ENCODE data around the gene CD2. TPM values are rescaled to one million over a fixed set of nuclear protein-coding genes. Genes with fewer than 3 reads are reported as not detected.

The CD2 gene
- total RNA-seq, 4 donors from 2014 or later = 0.42 to 4.3 (median 0.90) TPM

DNA sequence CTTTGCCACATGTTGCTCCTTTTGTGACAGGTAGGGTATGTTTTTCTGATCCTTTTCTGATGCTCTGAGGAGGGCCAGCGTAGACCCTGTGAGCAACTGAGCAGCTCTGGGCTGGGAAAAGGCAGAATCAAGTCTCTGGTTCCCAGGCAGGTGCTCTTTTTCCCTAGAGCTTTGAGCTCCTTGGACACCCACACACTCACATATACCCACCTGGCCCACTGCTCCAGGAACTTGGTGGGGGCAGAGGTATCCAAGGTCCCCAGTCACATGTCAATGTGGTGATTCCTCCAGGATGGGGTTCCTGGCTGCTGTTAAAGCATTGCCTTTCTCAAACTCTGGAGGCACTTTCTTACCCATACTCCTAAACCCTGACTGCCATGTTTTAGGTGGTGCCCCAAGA, 5.4 kb downstream of the CD2 start:
- Histone ChIP-seq H3K9me3 (no peaks in the 10 kb centered on the region), H3K4me1 (peaks cover 0 to 15% (median 6%) of the 10 kb centered on the region in 4 donors), H3K4me3 (no peak overlapping the region), H3K27me3 (no peaks in the 10 kb centered on the region), H3K36me3 (no peaks in the 10 kb centered on the region), H3K27ac (replicated peaks in 1 of 4) (no peak overlapping the region)
- TF ChIP-seq POLR2A (IDR thresholded peaks at IDR 0.05; ENCODE audit: low read depth) (no peak), EP300 (IDR thresholded peaks at IDR 0.05) (no peak), POLR2AphosphoS5 (IDR thresholded peaks at IDR 0.05) (no peak)
- TF ChIP-seq, protein P1, sequence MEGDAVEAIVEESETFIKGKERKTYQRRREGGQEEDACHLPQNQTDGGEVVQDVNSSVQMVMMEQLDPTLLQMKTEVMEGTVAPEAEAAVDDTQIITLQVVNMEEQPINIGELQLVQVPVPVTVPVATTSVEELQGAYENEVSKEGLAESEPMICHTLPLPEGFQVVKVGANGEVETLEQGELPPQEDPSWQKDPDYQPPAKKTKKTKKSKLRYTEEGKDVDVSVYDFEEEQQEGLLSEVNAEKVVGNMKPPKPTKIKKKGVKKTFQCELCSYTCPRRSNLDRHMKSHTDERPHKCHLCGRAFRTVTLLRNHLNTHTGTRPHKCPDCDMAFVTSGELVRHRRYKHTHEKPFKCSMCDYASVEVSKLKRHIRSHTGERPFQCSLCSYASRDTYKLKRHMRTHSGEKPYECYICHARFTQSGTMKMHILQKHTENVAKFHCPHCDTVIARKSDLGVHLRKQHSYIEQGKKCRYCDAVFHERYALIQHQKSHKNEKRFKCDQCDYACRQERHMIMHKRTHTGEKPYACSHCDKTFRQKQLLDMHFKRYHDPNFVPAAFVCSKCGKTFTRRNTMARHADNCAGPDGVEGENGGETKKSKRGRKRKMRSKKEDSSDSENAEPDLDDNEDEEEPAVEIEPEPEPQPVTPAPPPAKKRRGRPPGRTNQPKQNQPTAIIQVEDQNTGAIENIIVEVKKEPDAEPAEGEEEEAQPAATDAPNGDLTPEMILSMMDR (IDR thresholded peaks at IDR 0.05) = no peak
- intact Hi-C loops (cut with DNase I) = no loop called here
- WGBS = 86% methylated on average over 1 of the region's 1 CpG
- no peak for DNase-seq (ENCODE audit: extremely low spot score)

- Histone ChIP-seq H3K9me3 (no peaks in the 10 kb centered on the region), H3K4me3 (no peak overlapping the region), H3K4me1 (peaks cover 0 to 15% (median 6%) of the 10 kb centered on the region in 4 donors), H3K27ac (replicated peaks in 1 of 4) (no peak overlapping the region), H3K27me3 (no peaks in the 10 kb centered on the region), H3K36me3 (no peaks in the 10 kb centered on the region)
- intact Hi-C loops (cut with DNase I) = no loop called here
- DNase-seq (ENCODE audit: extremely low spot score) = no peak
- TF ChIP-seq EP300 (IDR thresholded peaks at IDR 0.05) (no peak), POLR2A (IDR thresholded peaks at IDR 0.05; ENCODE audit: low read depth) (no peak), POLR2AphosphoS5 (IDR thresholded peaks at IDR 0.05) (no peak)
- 94% methylated on average over 3 of the region's 3 CpGs for WGBS
Measured at GRCh38 chr1:116760487-116760886, 6.3 kb downstream of the CD2 start.

- 72% methylated on average over 4 of the region's 4 CpGs for WGBS
- TF ChIP-seq, protein P1 (IDR thresholded peaks at IDR 0.05) = no peak
- TF ChIP-seq POLR2A (IDR thresholded peaks at IDR 0.05; ENCODE audit: low read depth) (no peak), EP300 (IDR thresholded peaks at IDR 0.05) (no peak), POLR2AphosphoS5 (IDR thresholded peaks at IDR 0.05) (no peak)
- DNase-seq (ENCODE audit: extremely low spot score) = no peak
- intact Hi-C loops (cut with DNase I) = no loop called here
- no peak overlapping the region for H3K27ac ChIP-seq (replicated peaks in 1 of 4)
- H3K36me3 ChIP-seq = no peaks in the 10 kb centered on the region
- H3K4me1 ChIP-seq = peaks cover 0 to 15% (median 6%) of the 10 kb centered on the region in 4 donors
- no peak overlapping the region for H3K4me3 ChIP-seq
- H3K9me3 ChIP-seq = no peaks in the 10 kb centered on the region
- H3K27me3 ChIP-seq = no peaks in the 10 kb centered on the region
Measured at GRCh38 chr1:116760996-116761665, 6.9 kb downstream of the CD2 start.

DNA sequence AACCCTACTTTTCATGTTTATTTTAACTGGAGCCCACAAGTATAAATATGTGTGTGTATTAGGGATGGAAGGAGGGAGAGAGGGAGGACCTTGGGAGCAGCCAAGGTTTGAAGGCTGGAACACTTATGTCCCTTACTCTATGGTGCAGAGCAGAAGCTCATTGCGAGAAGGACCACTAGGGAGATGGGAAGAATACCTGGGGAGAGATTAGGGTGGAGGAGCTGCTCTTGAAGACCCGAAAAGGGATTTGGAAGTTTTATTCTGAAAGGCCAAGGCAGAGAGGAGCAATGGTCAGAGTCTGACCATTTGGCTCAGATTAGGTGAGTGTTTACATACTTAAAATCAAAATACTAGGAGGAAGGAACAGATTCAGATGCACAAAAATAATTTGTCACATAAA, 8.1 kb downstream of the CD2 start:
- intact Hi-C loops (cut with DNase I) = no loop called here
- TF ChIP-seq POLR2AphosphoS5 (IDR thresholded peaks at IDR 0.05) (no peak), EP300 (IDR thresholded peaks at IDR 0.05) (no peak), POLR2A (IDR thresholded peaks at IDR 0.05; ENCODE audit: low read depth) (no peak)
- TF ChIP-seq, protein P1 (IDR thresholded peaks at IDR 0.05) = no peak

DNA sequence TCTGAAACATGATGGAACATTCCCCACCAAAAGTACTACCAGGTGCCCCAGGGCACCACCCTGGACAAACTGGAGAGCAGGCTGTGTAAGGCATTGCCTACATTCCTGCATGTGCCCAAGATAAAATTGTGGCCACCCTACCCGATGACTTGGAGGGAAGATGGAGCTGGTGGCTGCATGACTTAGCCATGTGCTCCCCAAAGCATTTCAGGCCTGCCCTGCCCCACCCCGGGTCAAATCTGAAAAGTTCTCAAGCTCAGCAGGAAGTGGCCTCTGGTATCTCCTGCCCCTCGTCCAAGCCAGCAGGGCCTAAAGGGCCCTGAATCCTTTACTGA, 8.5 kb downstream of the CD2 start:
- Histone ChIP-seq H3K4me1 (peaks cover 0 to 15% (median 6%) of the 10 kb centered on the region in 4 donors), H3K27ac (replicated peaks in 1 of 4) (no peak overlapping the region), H3K36me3 (no peaks in the 10 kb centered on the region), H3K9me3 (no peaks in the 10 kb centered on the region), H3K4me3 (no peak overlapping the region), H3K27me3 (no peaks in the 10 kb centered on the region)
- intact Hi-C loops (cut with DNase I) = no loop called here
- WGBS = 93% methylated on average over 2 of the region's 3 CpGs
- no peak for DNase-seq (ENCODE audit: extremely low spot score)
- TF ChIP-seq POLR2A (IDR thresholded peaks at IDR 0.05; ENCODE audit: low read depth) = no peak
- TF ChIP-seq, protein P1 (IDR thresholded peaks at IDR 0.05) = no peak
- no peak for TF ChIP-seq POLR2AphosphoS5 (IDR thresholded peaks at IDR 0.05)
- no peak for TF ChIP-seq EP300 (IDR thresholded peaks at IDR 0.05)

More for the DNA sequence above, 8.1 kb downstream of the CD2 start:
- Histone ChIP-seq H3K36me3 (no peaks in the 10 kb centered on the region), H3K4me1 (peaks cover 0 to 15% (median 6%) of the 10 kb centered on the region in 4 donors), H3K27me3 (no peaks in the 10 kb centered on the region), H3K27ac (replicated peaks in 1 of 4) (no peak overlapping the region), H3K9me3 (no peaks in the 10 kb centered on the region), H3K4me3 (no peak overlapping the region)
- WGBS = 93% methylated on average over 2 of the region's 2 CpGs
- no peak for DNase-seq (ENCODE audit: extremely low spot score)

All from esophagus muscularis mucosa (tissue), 4 donors.